ENCODE measurements around the gene PIRT.

The PIRT gene

DNA sequence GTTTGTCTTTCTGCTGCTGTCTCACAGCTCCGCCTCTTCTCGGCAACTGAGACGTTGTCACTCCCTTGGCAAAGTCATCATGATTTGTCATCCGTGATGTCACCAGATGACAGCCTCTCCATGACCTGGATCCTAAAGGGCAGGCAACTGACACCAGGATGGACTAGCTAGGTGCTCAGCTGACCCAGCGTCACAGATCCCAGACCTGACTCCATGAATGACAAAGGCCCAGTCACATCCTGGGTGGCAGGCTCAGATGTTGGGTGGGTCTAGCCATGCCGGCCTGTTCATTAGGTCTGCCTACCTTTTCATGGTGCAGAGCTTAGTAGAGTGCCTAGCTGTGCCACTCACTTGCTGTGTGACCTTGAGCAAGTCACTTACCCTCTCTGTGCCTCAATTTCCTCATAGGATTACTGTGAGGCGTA lies 30.2 kb downstream of the PIRT start:
- TF ChIP-seq JUND (IDR thresholded peaks at IDR 0.05; ENCODE audit: low read depth): no peak
- no peak for DNase-seq (ENCODE audit: low read depth in 1 of 2, low spot score in 1 of 2)
- in situ Hi-C loops (cut with HindIII; ENCODE audit: low pct_unique_long_range_greater_than_20kb, low sequenced_read_pairs): no loop called here

DNA sequence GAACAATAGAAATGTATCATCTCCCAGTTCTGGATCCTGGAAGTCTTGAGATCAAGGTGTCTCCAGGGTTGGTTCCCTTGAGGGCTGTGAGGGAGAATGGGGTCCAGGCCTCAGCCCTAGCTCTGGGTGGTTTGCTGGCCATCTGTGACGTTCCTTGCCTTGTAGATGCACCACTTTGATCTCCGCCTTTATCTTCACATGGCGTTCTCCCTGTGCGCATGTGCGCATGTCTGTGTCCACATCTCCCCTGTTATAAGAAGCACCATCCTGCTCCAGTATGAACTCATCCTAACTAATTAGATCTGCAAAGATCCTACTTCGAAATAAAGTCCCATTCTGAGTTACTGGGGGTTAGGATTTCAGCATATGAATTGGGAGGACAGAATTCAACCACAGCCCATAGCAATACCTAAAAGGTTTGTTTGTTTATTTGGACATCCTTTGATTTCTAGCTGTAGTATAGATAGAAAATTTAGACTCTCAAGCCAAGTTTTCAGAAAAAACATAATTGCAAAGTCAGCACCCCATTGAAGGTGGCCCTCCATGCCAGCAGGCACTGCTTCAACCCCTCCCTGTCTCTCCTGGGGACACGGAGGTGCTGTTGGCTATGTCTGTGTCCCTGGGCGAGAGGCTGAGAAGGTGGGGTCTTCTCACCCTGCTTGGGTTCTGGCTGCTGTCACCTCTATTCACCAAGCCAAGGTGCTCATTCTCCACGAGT lies 31.2 kb downstream of the PIRT start:
- in situ Hi-C loops (cut with HindIII; ENCODE audit: low pct_unique_long_range_greater_than_20kb, low sequenced_read_pairs): no loop called here
- no peak for DNase-seq (ENCODE audit: low read depth in 1 of 2, low spot score in 1 of 2)
- TF ChIP-seq JUND (IDR thresholded peaks at IDR 0.05; ENCODE audit: low read depth): no peak

DNA sequence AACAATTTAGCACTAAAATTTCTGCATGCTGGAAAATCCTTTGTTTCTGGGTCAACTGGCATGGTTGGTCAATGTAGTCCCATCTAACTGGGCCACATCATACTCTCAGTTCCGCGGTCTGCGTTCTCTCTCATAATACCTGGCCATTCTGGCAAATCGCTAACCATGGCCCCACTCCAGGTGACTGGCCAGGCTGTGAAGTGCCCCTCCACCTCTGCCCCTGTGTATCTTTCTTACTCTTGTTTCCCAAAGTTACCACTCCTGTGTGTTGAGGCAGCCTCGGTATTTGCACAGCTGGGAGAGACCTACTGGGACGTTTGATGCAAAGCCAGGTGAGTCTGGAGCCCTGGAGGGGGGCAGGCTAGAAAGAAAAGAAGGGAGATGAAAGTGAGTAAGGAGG lies 32.0 kb downstream of the PIRT start:
- in situ Hi-C loops (cut with HindIII; ENCODE audit: low pct_unique_long_range_greater_than_20kb, low sequenced_read_pairs): no loop called here
- DNase-seq (ENCODE audit: low read depth in 1 of 2, low spot score in 1 of 2): no peak
- TF ChIP-seq JUND (IDR thresholded peaks at IDR 0.05; ENCODE audit: low read depth): no peak

DNA sequence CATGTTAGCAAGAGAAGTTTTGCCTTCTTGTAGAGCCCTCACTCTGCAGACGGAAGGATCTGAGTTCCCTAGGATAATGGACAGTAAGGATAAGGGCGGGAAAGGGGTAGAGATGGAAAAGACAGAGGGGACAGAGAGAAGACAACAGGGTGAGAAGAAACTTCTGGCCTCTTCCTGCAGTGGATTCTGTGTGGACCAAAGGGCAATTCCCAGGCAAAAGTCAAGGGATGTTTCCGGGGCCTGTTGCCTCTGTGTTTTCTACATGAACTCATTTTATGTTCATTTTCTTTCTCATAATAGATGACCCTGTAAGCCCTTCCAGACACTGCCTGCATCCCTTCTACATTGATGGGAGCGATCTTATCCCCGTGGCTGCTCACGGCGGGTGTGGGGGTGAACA lies 33.3 kb downstream of the PIRT start:
- in situ Hi-C loops (cut with HindIII; ENCODE audit: low pct_unique_long_range_greater_than_20kb, low sequenced_read_pairs): no loop called here
- TF ChIP-seq JUND (IDR thresholded peaks at IDR 0.05; ENCODE audit: low read depth): no peak
- DNase-seq (ENCODE audit: low read depth in 1 of 2, low spot score in 1 of 2): no peak

DNA sequence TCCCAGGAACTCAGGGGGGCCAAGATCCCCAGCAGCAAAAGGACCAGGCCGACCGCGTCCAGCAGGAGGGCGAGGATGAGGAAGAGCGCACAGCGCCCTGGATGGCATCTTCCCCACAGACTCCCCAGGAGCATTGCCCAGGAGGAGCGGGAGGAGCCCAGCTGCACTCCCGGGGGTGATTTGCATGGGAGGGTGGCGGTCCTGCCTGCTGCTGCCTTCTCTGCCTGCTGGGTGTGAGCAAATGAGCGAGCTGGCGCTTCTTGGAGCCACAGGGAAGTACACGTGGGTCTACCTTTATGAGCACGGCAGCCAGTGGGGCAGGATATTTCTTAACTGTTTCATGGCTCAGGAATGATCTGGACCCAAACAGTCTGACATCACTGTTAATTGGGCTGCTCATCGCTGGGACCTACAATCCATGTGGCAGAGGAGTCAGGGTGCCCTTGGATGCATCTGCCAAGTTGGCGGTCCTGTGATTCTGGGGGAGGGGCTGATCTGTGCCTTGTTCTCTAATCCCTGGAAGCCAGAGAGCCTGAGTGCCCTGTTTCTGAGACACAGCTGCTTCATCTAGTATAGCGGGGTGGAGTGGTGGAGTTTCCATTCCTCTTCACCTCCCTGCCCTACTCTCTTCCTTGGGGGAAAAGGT lies 33.9 kb downstream of the PIRT start, which contains the start of gene TMEM238L:
Gene TMEM238L (minus strand): TSS at position 270 of the 646 bp plus-strand sequence. CDS start 136 bp downstream, at position 134.
- TF ChIP-seq JUND (IDR thresholded peaks at IDR 0.05; ENCODE audit: low read depth): no peak
- in situ Hi-C loops (cut with HindIII; ENCODE audit: low pct_unique_long_range_greater_than_20kb, low sequenced_read_pairs): no loop called here
- DNase-seq (ENCODE audit: low read depth in 1 of 2, low spot score in 1 of 2): no peak

DNA sequence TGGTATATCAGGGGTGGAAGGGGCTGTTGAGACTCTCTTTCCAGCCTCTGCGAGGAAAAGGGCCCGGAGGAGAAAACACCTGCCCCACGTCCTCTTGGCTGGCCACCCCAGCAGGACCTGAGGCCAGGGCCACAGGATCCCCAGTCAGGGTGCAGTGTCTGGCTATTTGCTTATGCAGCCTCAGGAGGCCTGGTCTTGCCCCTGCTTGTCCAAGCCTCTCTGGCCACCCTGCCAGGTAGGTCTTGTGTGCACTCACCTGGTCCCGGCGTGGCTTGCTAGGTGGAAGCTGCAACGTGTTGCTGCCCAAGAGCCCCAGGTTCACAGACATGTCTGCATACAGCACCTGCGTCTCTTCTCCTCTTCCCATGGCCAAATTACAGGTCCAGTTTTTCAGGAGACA lies 34.5 kb downstream of the PIRT start:
- DNase-seq (ENCODE audit: low read depth in 1 of 2, low spot score in 1 of 2): no peak
- no peak for TF ChIP-seq JUND (IDR thresholded peaks at IDR 0.05; ENCODE audit: low read depth)
- in situ Hi-C loops (cut with HindIII; ENCODE audit: low pct_unique_long_range_greater_than_20kb, low sequenced_read_pairs): no loop called here

DNA sequence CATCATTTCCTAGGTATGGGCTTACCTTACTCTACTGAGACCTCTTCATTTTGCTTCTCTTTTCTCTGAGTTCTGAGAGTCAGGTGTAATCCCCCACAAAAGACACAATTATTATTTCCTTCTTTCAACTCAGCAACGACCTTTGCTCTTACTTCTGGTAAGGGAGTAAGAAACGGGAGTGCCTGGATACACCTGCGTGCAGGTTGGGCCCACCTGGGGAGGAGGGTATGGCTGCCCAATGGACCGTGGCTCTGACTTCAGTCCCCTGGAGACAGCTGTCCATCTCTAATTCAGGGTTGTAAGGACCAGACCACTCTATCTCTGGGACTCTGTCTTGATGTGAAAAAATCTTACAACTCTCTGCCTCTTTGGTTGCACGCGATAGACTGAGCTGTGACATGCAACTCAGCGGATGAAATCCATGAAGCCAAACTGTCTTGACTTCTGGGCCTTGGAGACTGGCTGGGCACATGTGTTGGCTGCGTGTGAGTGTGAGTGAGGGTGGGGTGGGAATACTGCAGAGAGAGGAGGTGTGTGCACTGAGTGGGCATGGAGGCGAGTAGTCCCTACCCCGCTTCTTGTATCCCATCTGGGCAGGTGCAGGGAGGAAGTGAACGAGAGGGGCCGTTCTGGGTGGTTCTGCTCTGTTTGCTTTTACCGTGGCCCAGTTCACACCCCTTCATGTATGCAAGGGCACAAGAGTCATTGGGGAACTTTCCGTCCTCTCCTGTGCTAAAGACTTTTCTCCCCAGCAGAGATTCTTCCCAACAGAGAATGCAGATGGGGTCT lies 35.2 kb downstream of the PIRT start:
- no peak for TF ChIP-seq JUND (IDR thresholded peaks at IDR 0.05; ENCODE audit: low read depth)
- DNase-seq (ENCODE audit: low read depth in 1 of 2, low spot score in 1 of 2): no peak
- in situ Hi-C loops (cut with HindIII; ENCODE audit: low pct_unique_long_range_greater_than_20kb, low sequenced_read_pairs): no loop called here

DNA sequence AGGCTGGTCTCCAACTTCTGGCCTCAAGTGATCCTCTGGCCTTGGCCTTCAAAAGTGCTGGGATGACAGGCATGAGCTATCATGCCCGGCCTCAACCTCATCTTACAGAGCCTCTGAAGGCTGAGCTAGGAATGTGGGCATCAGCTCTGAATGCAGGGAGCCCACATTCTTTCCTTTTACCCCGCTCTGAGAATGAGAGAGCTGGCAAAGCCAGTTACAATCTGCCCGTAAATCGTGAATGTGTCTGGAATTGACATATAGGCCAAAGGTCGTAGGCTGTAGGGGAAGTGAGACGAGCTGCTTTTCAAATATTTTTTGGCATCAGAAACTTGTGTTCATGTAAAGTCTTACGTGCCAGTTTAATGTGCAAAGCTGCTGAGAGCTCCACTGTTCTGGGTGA lies 38.5 kb downstream of the PIRT start:
- in situ Hi-C loops (cut with HindIII; ENCODE audit: low pct_unique_long_range_greater_than_20kb, low sequenced_read_pairs): no loop called here
- no peak for TF ChIP-seq JUND (IDR thresholded peaks at IDR 0.05; ENCODE audit: low read depth)
- DNase-seq (ENCODE audit: low read depth in 1 of 2, low spot score in 1 of 2): peak in 1 of 2 experiments; percentile 28

DNA sequence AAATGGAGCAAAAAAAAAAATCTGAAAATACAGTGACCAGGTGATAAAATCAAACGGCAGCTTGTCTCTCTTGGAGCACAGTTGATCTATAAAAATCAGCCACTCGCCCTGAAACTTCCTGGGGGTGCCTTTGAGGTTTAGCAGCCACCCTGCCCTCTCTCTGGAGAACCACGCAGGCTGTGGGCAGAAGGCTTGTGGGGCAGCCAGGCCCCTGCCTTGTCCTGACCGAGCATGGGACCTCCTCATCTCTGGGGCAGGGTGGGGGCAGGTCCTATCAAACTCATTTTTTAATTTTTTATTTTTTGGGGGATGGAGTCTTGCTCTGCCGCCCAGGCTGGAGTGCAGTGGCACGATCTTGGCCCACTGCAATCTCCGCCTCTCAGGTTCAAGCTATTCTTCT lies 39.0 kb downstream of the PIRT start:
- DNase-seq (ENCODE audit: low read depth in 1 of 2, low spot score in 1 of 2): no peak
- in situ Hi-C loops (cut with HindIII; ENCODE audit: low pct_unique_long_range_greater_than_20kb, low sequenced_read_pairs): no loop called here
- no peak for TF ChIP-seq JUND (IDR thresholded peaks at IDR 0.05; ENCODE audit: low read depth)

DNA sequence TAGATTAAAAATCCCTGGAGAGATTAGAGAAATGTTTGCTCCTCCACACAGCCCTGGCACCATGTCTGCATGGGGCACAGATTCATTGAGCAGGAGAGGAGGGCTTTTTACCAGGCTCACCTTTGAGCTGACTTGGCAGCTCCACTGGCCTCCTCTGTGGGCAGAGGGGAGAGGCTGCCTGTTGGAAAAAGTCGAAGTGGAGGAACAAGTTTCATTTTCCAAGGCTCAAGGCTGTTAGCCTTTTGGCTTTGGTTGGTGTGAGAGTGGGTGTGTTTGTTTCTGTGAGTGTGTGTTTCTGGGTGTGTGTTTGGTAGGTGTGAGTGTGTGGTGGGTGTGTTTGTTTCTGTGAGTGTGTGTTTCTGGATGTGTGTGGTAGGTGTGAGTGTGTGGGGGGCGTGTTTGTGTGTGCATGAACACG lies 39.5 kb downstream of the PIRT start:
- in situ Hi-C loops (cut with HindIII; ENCODE audit: low pct_unique_long_range_greater_than_20kb, low sequenced_read_pairs): no loop called here
- no peak for TF ChIP-seq JUND (IDR thresholded peaks at IDR 0.05; ENCODE audit: low read depth)
- peak in 1 of 2 experiments; percentile 41 for DNase-seq (ENCODE audit: low read depth in 1 of 2, low spot score in 1 of 2)

DNA sequence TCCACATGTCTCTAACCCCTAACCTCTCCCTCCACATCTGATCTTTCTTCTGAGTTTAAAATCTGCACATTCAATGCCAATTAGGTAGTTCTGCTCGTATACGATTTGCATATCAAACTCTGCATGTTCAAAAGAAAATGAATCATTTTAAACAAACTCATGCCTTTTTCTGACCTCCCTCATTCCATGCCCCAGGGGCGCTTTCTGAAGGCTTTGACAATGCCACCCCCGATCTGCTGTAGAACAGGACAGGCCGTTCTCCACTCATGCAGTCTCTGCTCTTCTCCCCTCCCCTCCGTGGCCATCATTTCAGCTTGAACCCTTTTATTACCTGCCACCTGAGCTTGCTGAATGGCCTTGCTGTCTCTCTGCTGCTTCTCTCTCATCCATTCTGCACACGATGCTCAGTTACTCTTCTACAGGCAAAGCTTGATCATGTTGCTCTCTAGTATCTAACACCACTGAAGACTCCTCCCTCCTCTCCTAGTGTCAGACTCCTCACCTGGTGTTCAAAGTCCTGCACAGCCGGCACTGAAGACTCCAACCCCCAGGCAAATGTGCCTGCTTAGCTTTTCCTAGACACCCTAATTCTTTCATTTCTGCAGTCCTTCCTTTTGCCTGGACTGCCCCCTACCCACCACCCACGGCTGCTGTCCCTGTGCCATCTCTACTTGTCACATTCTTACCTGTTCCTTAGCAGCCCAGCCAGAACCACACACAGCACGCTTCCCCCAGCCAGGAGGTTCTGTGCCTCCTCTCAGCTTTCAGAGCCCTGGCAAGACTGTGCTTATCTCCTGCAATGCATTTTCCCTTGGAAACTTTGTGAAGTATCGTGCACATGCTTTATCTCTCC lies 40.2 kb downstream of the PIRT start:
- DNase-seq (ENCODE audit: low read depth in 1 of 2, low spot score in 1 of 2): no peak
- in situ Hi-C loops (cut with HindIII; ENCODE audit: low pct_unique_long_range_greater_than_20kb, low sequenced_read_pairs): no loop called here
- TF ChIP-seq JUND (IDR thresholded peaks at IDR 0.05; ENCODE audit: low read depth): no peak

DNA sequence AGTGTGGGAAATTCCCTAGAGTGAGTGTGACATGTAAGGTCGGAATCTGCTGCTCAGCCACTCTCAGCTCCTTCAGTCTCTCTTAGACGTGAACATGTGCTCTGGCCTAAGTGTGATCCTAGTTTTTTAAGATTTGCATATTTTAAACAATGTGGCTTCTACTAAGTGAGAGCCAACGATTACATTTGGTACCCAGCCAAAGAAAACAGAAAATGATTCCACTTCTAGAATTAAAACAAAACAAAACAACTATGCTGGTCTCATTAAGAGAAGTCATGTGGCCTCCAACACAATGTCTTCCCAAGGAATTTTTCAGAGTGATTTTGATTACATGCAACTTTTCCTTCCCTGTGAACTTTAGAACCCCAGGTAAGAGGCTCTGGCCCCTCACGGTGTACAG lies 44.1 kb downstream of the PIRT start:
- no peak for TF ChIP-seq JUND (IDR thresholded peaks at IDR 0.05; ENCODE audit: low read depth)
- in situ Hi-C loops (cut with HindIII; ENCODE audit: low pct_unique_long_range_greater_than_20kb, low sequenced_read_pairs): no loop called here
- no peak for DNase-seq (ENCODE audit: low read depth in 1 of 2, low spot score in 1 of 2)
